GM21737 (cell line): ENCODE measurements around the gene CRLF1.

Experiments used
- ATAC-seq: cut with Tn5 transposase; IDR thresholded peaks from one replicate; pipeline ENCODE4 v1.9.1; 2021; ENCODE audit warnings: mild to moderate bottlenecking, moderate library complexity; ENCODE audit not compliant: unreplicated experiment

The CRLF1 gene

GRCh38 chr19:18636969-18637629 is 30.5 kb upstream of the CRLF1 start, which contains the start of gene KLHL26:
KLHL26 (plus strand) TSS chr19:18637028; CDS start chr19:18637055, 27 bp downstream.
- no peak for ATAC-seq

GRCh38 chr19:18636183-18636968 is 29.8 kb upstream of the CRLF1 start:
- peak; percentile 82 for ATAC-seq

- ATAC-seq: no peak
Observed at GRCh38 chr19:18635831-18636182, 29.2 kb upstream of the CRLF1 start.

- ATAC-seq: no peak
Observed at GRCh38 chr19:18634612-18635297, 28.2 kb upstream of the CRLF1 start.

- no peak for ATAC-seq
Observed at GRCh38 chr19:18633321-18633720, 26.7 kb upstream of the CRLF1 start.

- ATAC-seq: no peak
Observed at GRCh38 chr19:18629166-18630088, 22.8 kb upstream of the CRLF1 start.

GRCh38 chr19:18626906-18627305 is 20.3 kb upstream of the CRLF1 start:
- no peak for ATAC-seq

- no peak for ATAC-seq
Observed at GRCh38 chr19:18620902-18621301, 14.3 kb upstream of the CRLF1 start.

GRCh38 chr19:18620311-18620710 is 13.7 kb upstream of the CRLF1 start:
- no peak for ATAC-seq

GRCh38 chr19:18618236-18618635 is 11.6 kb upstream of the CRLF1 start:
- no peak for ATAC-seq

- no peak for ATAC-seq
Observed at GRCh38 chr19:18617562-18617961, 11.0 kb upstream of the CRLF1 start.

GRCh38 chr19:18616023-18616422 is 9.4 kb upstream of the CRLF1 start:
- no peak for ATAC-seq

GRCh38 chr19:18613589-18614234 is 7.1 kb upstream of the CRLF1 start:
- no peak for ATAC-seq

GRCh38 chr19:18612772-18613588 is 6.4 kb upstream of the CRLF1 start, which contains the start of gene TMEM59L:
TMEM59L (plus strand) TSS chr19:18612870; CDS start chr19:18612959, 89 bp downstream.
- no peak for ATAC-seq

GRCh38 chr19:18612051-18612771 is 5.6 kb upstream of the CRLF1 start:
- no peak for ATAC-seq

GRCh38 chr19:18611327-18612050 is 4.9 kb upstream of the CRLF1 start:
- no peak for ATAC-seq

- ATAC-seq: no peak
Observed at GRCh38 chr19:18610556-18611326, 4.1 kb upstream of the CRLF1 start.
